Melanocyte of skin (primary cell): ENCODE data around the gene ATF6B. TPM values are rescaled to one million over a fixed set of nuclear protein-coding genes. Genes with fewer than 3 reads are reported as not detected.

Experiments
- small RNA-seq, 2 donors: library from RNA; depleted of rRNA; stranded (forward); fragments of <200 nt; gene quantifications; one replicate each; pipeline ENCODE3, GENCODE V24; 2012
- total RNA-seq, 2 donors: library from RNA; depleted of rRNA; stranded (reverse); fragments of >200 nt; gene quantifications; 2 replicates each; pipeline ENCODE4 v1.2.3, GENCODE V29; 2012

ATF6B gene
- 10 to 100 TPM; 23.6 to 29.3 TPM for total RNA-seq

GRCh38 chr6:32127717-32128592 is at the start of gene ATF6B:
Gene ATF6B, minus strand, starts transcription at chr6:32128246. Its CDS starts 39 bp downstream, at chr6:32128207.

GRCh38 chr6:32175711-32176475 is 47.8 kb upstream of the ATF6B start, which contains the start of gene AGPAT1:
Gene AGPAT1, minus strand, starts transcription at chr6:32176084. Its CDS starts 4,588 bp downstream, at chr6:32171496.

GRCh38 chr6:32164295-32164694 is 36.2 kb upstream of the ATF6B start, which contains the start of gene EGFL8:
Gene EGFL8, plus strand, starts transcription at chr6:32164595. Its CDS starts 1,571 bp downstream, at chr6:32166166.

GRCh38 chr6:32153564-32154513 is 25.8 kb upstream of the ATF6B start, which contains the start of gene PPT2:
Gene PPT2, plus strand, starts transcription at chr6:32154141. Its CDS starts 454 bp downstream, at chr6:32154595.

DNA sequence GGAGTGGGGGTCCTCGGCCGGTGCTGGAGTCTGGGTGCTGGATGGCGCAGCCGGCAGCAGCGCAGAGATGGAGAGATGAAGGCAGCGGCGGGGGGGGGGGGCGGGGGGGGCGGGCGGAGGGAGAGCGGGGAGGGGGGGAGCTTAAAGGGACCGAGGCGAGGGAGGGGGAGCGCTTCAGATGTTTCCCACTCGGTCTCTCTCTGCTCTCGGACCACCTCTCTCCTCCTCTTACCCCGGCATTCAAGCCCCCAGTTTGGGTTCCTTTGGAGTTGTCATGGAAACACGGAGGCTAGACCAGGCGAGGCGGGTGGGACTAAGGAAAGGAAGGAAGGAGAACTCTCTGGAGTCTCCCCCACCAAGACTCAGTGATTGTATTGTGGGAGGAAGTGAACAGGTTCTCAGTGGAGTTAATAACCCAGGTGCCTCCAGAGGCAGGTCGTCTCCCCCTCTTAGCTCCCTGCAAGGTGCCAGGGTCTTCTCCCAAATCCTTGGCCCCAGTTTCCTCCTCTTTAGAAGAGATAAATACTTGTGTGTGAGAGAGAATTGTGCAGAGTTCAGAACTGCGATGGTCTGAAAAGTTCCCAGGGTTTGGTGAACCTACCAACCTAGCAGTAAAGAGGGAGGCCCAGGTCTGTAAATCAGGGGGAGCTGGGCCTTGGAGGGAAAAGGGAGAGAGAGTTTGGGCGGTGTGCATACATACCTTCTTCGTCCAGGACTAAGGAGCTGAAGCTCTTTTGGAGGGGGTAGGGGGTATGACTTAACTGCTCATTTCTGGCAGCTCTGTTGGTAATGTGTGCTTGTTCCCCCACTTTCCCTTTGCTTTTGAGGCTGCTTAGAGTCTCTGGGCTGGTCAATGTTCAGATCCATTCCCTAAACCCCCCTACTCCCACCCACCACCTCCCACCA is 24.1 kb upstream of the ATF6B start, which contains the start of gene PRRT1:
PRRT1 (minus strand) TSS at position 77 of the 906 bp plus-strand sequence. CDS start 112 bp downstream, outside the sequence.

DNA sequence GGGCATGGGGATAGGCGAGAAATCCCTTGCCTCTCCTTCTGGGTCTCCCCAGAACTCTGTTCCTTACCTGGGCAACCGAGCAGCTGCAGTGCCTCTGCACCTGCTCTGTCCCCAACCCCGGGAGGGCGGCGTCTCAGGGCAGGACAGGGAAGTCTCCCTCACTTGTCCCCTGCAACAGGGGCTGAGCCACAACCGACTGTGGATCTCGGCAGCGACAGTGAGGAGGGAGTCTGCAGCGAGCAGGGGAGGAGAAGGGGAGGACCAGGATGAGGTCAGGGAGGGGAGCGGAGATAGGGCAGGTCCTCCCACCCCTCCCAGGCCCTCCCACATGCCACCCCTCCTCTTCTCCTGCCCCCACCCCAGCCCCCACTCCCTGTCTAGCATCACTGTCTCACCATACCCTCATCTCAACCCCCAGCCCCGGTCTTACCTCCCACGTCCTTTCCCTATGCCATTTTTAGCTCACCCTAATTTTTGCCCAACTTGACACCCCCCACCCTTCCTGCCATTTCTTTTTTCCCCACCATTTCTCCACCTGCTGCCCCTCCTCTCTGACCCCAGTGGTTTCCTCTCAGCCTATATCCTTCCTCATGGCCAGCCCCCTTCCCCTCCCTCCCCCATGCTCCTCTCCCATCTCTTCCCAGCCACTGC is 18.8 kb downstream of the ATF6B start, which contains the start of gene TNXB:
TNXB (minus strand) TSS at position 225 of the 651 bp plus-strand sequence. CDS start 11,140 bp downstream, outside the sequence.

Small RNAs within 50 kb of the gene (small RNA-seq; reads per million reads assigned to genes)
- 0 reads per million in 2 donors for gene RNA5SP206

Other genes with a start within 250 kb of the ATF6B start
- gene SLC44A4, start 249.2 kb downstream of the ATF6B start, total RNA-seq, result not detected
- 10 to 100 TPM; 29.9 to 44.3 TPM for gene EHMT2, start 230.5 kb downstream of the ATF6B start, total RNA-seq
- gene ZBTB12, start 226.2 kb downstream of the ATF6B start, total RNA-seq, result 1 to 10 TPM; 1.7 to 3.0 TPM
- gene C2, start 200.5 kb downstream of the ATF6B start, total RNA-seq, result 1 to 10 TPM; 2.4 to 3.7 TPM
- gene CFB, start 182.2 kb downstream of the ATF6B start, total RNA-seq, result 1 to 10 TPM; 1.7 to 4.1 TPM
- gene NELFE, start 169.3 kb downstream of the ATF6B start, total RNA-seq, result 100 to 1,000 TPM in 1 of 2 donors, 10 to 100 TPM in 1; 73.6 to 114 TPM
- gene SKIC2, start 169.1 kb downstream of the ATF6B start, total RNA-seq, result 10 to 100 TPM; 50.6 to 54.4 TPM
- gene DXO, start 156.1 kb downstream of the ATF6B start, total RNA-seq, result 10 to 100 TPM; 13.1 to 16.0 TPM
- gene C4A, start 146.2 kb downstream of the ATF6B start, total RNA-seq, result 1 to 10 TPM in 1 of 2 donors, under 1 TPM in 1; 0.33 to 1.4 TPM
- 1 to 10 TPM in 1 of 2 donors, under 1 TPM in 1; 0.67 to 1.4 TPM for gene C4B, start 113.5 kb downstream of the ATF6B start, total RNA-seq
- not detected for gene CYP21A2, start 89.8 kb downstream of the ATF6B start, total RNA-seq
- gene TNXB, start 18.9 kb downstream of the ATF6B start, total RNA-seq, result under 1 TPM; under 0.01 TPM
- gene FKBPL, start 2.0 kb upstream of the ATF6B start, total RNA-seq, result 10 to 100 TPM in 1 of 2 donors, 1 to 10 TPM in 1; 9.6 to 14.7 TPM
- under 1 TPM; 0.34 to 0.67 TPM for gene PRRT1, start 23.7 kb upstream of the ATF6B start, total RNA-seq
- 10 to 100 TPM; 50.0 to 60.2 TPM for gene PPT2, start 25.9 kb upstream of the ATF6B start, total RNA-seq
- gene EGFL8, start 36.3 kb upstream of the ATF6B start, total RNA-seq, result 10 to 100 TPM; 31.6 to 55.4 TPM
- 10 to 100 TPM; 67.9 to 76.4 TPM for gene AGPAT1, start 47.8 kb upstream of the ATF6B start, total RNA-seq
- 10 to 100 TPM; 44.3 to 45.4 TPM for gene RNF5, start 50.2 kb upstream of the ATF6B start, total RNA-seq
- gene AGER, start 56.0 kb upstream of the ATF6B start, total RNA-seq, result under 1 TPM; under 0.01 to 0.69 TPM
- gene PBX2, start 62.0 kb upstream of the ATF6B start, total RNA-seq, result 10 to 100 TPM; 33.0 to 36.3 TPM
- 10 to 100 TPM in 1 of 2 donors, 1 to 10 TPM in 1; 8.6 to 13.3 TPM for gene GPSM3, start 64.4 kb upstream of the ATF6B start, total RNA-seq
- gene NOTCH4, start 95.8 kb upstream of the ATF6B start, total RNA-seq, result 1 to 10 TPM; 2.8 to 3.0 TPM
- not detected for gene TSBP1, start 243.7 kb upstream of the ATF6B start, total RNA-seq